EH (cell line): ENCODE measurements around the gene KCNH1.
"Not testable (repeated sequence)": the region's sequence is repeated elsewhere in the genome, so short reads cannot be mapped to it uniquely, and the experiment has no call there.

Source experiments
- DNase-seq: peaks from one replicate; pipeline ENCODE4 v3.0.0-alpha.2; 2015; ENCODE audit warnings: low read depth

Gene KCNH1

GRCh38 chr1:211007830-211008229, 126.1 kb downstream of the KCNH1 start:
- no peak for DNase-seq

GRCh38 chr1:210995931-210996330, 138.0 kb downstream of the KCNH1 start:
- DNase-seq = not testable (repeated sequence)

DNA sequence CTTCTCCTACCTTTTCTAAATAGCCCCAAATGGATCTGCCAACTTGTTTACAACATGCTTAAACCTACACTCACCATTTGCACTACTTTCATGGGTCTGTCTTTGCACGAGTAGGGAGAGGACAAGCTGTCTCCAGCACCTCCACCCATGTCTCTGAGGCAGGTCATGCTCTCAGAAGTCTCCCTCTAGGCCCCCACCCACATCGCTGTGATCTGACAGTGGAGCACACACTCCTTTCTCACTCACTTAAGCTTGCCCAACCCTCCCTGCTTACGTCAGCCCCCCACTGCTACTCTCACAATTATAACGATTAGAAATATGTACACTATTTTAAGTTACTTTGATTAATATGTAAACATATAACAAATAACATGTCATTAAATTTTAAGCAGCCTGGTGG, 141.1 kb downstream of the KCNH1 start:
- DNase-seq = no peak

- DNase-seq = no peak
These were observed 144.0 kb downstream of the KCNH1 start for GRCh38 chr1:210989905-210990304.

GRCh38 chr1:210981490-210981889, 152.5 kb downstream of the KCNH1 start:
- DNase-seq = no peak

DNA sequence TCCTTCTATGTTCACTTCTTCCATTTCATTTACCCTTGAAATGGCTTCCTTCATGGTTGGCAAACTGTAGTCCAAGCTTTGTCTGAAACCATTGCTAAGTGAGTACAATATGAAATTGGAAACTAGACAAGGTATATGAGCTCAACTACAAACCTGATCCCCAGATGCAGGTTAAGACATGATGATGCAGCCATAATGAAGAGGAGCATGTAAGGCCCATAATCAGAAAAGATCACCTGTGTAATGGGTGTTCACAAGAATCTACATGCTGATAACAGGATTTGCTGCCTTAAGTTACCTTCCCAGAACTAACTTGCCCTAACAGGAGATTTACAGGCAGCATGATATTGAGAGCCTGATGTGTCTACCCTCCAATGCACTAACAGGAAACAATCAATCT, 153.9 kb downstream of the KCNH1 start:
- DNase-seq = no peak

- no peak for DNase-seq
These were observed 155.0 kb downstream of the KCNH1 start for GRCh38 chr1:210978974-210979354.

DNA sequence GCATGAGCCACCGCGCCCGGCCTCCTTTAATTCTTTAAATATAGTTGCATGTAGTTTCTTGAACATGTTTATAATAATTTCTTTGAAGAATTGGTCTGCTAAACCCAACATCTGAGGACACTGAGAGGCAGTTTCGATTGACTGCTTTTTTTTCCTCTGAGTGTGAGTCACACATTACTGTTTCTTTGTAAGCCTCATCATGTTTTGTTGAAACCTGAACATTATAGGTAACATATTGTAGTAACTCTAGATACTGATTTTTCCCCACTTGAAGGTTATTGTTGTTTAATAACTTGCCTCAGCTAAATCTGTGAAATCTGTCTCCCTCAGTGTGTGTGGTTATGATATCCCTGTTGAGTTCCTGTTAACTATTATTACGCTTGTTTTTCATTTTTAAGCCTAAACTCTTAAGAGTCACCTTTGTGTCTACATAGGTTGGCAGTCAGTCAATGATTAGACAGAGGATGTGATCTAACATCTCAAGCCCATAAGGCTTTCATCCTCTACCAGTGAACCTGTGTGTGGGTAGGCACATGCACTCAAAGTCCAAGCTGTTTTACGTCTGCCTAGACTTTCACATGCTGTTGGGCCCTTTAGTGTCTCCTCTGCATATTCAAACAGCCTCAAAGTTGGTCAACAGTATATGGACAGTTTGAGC, 155.5 kb downstream of the KCNH1 start:
- no peak for DNase-seq

GRCh38 chr1:210951279-210951678, 182.7 kb downstream of the KCNH1 start:
- no peak for DNase-seq

GRCh38 chr1:210949940-210950546, 183.9 kb downstream of the KCNH1 start:
- peak; percentile 25 for DNase-seq

- no peak for DNase-seq
These were observed 184.5 kb downstream of the KCNH1 start for GRCh38 chr1:210949489-210949888.

- DNase-seq = no peak
These were observed 184.9 kb downstream of the KCNH1 start for GRCh38 chr1:210949039-210949438.

DNA sequence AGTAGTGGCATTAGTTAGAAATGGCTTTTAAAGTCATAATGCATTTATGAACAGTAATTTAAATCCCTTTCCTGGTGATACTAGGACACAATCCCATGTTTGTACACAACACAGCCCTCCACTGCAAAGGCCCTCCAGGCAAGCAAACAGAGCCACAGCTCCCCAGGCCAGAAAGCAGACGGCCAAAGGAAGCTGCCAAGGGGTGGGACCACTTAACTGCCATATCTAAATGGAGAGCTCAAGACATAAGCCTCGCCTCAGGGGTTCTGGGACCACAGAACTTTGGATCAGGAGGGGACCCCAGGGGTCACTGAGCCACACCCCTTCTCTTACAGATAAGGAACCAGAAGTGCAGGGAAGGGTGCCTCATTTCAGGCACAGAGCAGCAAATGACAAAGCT, 189.7 kb downstream of the KCNH1 start:
- DNase-seq = no peak

- no peak for DNase-seq
These were observed 191.4 kb downstream of the KCNH1 start for GRCh38 chr1:210942513-210942912.

GRCh38 chr1:210940081-210940617, 193.8 kb downstream of the KCNH1 start:
- DNase-seq = no peak

GRCh38 chr1:210938416-210938925, 195.5 kb downstream of the KCNH1 start:
- peak; percentile 23 for DNase-seq

GRCh38 chr1:210937846-210938245, 196.1 kb downstream of the KCNH1 start:
- DNase-seq = no peak

DNA sequence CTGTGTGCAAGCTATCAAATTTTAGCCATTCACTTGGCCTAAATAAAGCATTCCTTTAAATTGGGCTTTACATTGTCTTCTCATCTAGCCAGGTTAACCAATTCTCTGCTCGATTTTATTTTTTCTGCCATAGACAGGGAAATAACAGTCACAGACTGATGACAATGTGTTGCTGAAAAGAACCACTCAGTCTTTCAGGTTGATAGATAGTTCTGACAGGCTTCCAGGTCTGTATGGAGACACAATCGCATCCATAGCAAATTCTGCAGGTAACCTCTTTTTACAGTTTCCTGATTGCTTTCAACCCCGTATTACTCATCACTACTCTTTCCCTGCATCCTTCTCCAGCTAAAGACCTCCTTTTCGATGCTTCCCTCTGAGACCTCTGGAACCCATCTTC, 198.0 kb downstream of the KCNH1 start:
- no peak for DNase-seq

- DNase-seq = no peak
These were observed 201.8 kb downstream of the KCNH1 start for GRCh38 chr1:210932104-210932503.

DNA sequence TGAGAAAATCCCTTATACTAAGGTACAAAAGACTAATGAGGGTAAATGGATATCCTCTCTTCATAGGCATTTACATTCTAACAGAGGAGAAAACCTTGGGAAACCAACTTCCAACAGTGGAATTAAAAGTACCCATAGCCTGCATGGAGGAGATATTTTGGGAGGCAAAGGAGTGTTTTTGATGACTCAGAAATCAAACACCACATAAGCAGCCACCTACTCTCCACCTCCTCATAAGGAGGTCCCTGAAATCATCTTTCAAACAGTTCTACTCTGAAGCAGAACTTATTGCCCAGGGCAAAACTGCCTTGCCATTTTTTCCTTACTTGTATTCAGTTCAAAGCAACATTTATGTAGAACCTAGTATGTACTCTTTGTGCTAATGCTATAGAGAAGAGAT, 211.3 kb downstream of the KCNH1 start:
- no peak for DNase-seq

- DNase-seq = no peak
These were observed 212.9 kb downstream of the KCNH1 start for GRCh38 chr1:210920716-210921694.

GRCh38 chr1:210920258-210920657, 213.7 kb downstream of the KCNH1 start:
- DNase-seq = no peak
